Measurements from ENCODE around the gene KIF1B. TPM values are rescaled to one million over a fixed set of nuclear protein-coding genes. Genes with fewer than 3 reads are reported as not detected.

KIF1B gene
- total RNA-seq, 2 experiments from 2014 or later, result 7.1 to 8.9 TPM

GRCh38 chr1:10353693-10354092 lies 143.3 kb downstream of the KIF1B start:
- DNase-seq, result no peak
- Mint-ChIP-seq H3K4me1 (ENCODE audit: low read depth) (no peaks in the 10 kb centered on the region), H3K36me3 (ENCODE audit: low read depth) (no peaks in the 10 kb centered on the region), H3K9me3 (no peaks in the 10 kb centered on the region), H3K4me3 (no peak overlapping the region), H3K27me3 (no peaks in the 10 kb centered on the region), H3K27ac (no peak overlapping the region)
- ChIA-PET CTCF (no interaction called here), POLR2A (no interaction called here)
- TF ChIP-seq CTCF (IDR thresholded peaks at IDR 0.05), result no peak
- intact Hi-C loops (cut with micrococcal nuclease), result no loop called here
- ATAC-seq, result no peak

- ATAC-seq, result no peak
- H3K4me1 Mint-ChIP-seq (ENCODE audit: low read depth), result no peaks in the 10 kb centered on the region
- intact Hi-C loops (cut with micrococcal nuclease), result no loop called here
- DNase-seq, result no peak
- POLR2A ChIA-PET, result no interaction called here
- CTCF ChIA-PET, result interaction anchor here (1.1 to 1.2 kb wide), 2 partner anchors 23 to 150 kb away, joined by 4 read pairs; partner anchors contain the start of gene KIF1B
- H3K36me3 Mint-ChIP-seq (ENCODE audit: low read depth), result peaks cover 3% of the 10 kb centered on the region
- no peak overlapping the region for H3K4me3 Mint-ChIP-seq
- H3K27ac Mint-ChIP-seq, result peak overlapping the region; percentile 32
- H3K27me3 Mint-ChIP-seq, result no peaks in the 10 kb centered on the region
- no peak for TF ChIP-seq CTCF (IDR thresholded peaks at IDR 0.05)
- H3K9me3 Mint-ChIP-seq, result no peaks in the 10 kb centered on the region
Measured at GRCh38 chr1:10360045-10360444, 149.7 kb downstream of the KIF1B start.

- no peak for DNase-seq
- no peak overlapping the region for H3K4me3 Mint-ChIP-seq
- H3K27ac Mint-ChIP-seq, result no peak overlapping the region
- H3K27me3 Mint-ChIP-seq, result no peaks in the 10 kb centered on the region
- no peak for ATAC-seq
- ChIA-PET CTCF (no interaction called here), POLR2A (no interaction called here)
- no peaks in the 10 kb centered on the region for H3K4me1 Mint-ChIP-seq (ENCODE audit: low read depth)
- intact Hi-C loops (cut with micrococcal nuclease), result no loop called here
- H3K36me3 Mint-ChIP-seq (ENCODE audit: low read depth), result peaks cover 3% of the 10 kb centered on the region
- H3K9me3 Mint-ChIP-seq, result no peaks in the 10 kb centered on the region
- TF ChIP-seq CTCF (IDR thresholded peaks at IDR 0.05), result no peak
Measured at GRCh38 chr1:10361515-10361914, 151.1 kb downstream of the KIF1B start.

GRCh38 chr1:10368194-10368593 lies 157.8 kb downstream of the KIF1B start:
- Mint-ChIP-seq H3K9me3 (no peaks in the 10 kb centered on the region), H3K36me3 (ENCODE audit: low read depth) (no peaks in the 10 kb centered on the region), H3K27ac (no peak overlapping the region), H3K27me3 (no peaks in the 10 kb centered on the region), H3K4me3 (no peak overlapping the region), H3K4me1 (ENCODE audit: low read depth) (no peaks in the 10 kb centered on the region)
- intact Hi-C loops (cut with micrococcal nuclease), result no loop called here
- DNase-seq (no peak), ATAC-seq (no peak)
- no peak for TF ChIP-seq CTCF (IDR thresholded peaks at IDR 0.05)
- ChIA-PET CTCF (interaction anchor here (0.8 kb wide), 1 partner anchor 9 kb away, joined by 3 read pairs; no protein-coding TSS in a partner anchor), POLR2A (no interaction called here)

GRCh38 chr1:10374442-10374860 lies 164.1 kb downstream of the KIF1B start:
- Mint-ChIP-seq H3K36me3 (ENCODE audit: low read depth) (no peaks in the 10 kb centered on the region), H3K4me3 (no peak overlapping the region), H3K27me3 (no peaks in the 10 kb centered on the region), H3K27ac (no peak overlapping the region), H3K4me1 (ENCODE audit: low read depth) (no peaks in the 10 kb centered on the region), H3K9me3 (no peaks in the 10 kb centered on the region)
- POLR2A ChIA-PET, result no interaction called here
- ATAC-seq, result no peak
- intact Hi-C loops (cut with micrococcal nuclease), result loop anchor here (10.0 kb wide), 1 partner anchor 50 kb away; no protein-coding TSS in a partner anchor
- no peak for TF ChIP-seq CTCF (IDR thresholded peaks at IDR 0.05)
- no peak for DNase-seq
- CTCF ChIA-PET, result no interaction called here
